ENCODE data around the gene WASHC2C. TPM values are rescaled to one million over a fixed set of nuclear protein-coding genes. Genes with fewer than 3 reads are reported as not detected.

WASHC2C gene
- total and polyA plus RNA-seq, 2 of the 8 experiments (the other 6 are each of a cell fraction or from before 2014, with no cell fraction given), result 8.0 to 28.1 TPM

DNA sequence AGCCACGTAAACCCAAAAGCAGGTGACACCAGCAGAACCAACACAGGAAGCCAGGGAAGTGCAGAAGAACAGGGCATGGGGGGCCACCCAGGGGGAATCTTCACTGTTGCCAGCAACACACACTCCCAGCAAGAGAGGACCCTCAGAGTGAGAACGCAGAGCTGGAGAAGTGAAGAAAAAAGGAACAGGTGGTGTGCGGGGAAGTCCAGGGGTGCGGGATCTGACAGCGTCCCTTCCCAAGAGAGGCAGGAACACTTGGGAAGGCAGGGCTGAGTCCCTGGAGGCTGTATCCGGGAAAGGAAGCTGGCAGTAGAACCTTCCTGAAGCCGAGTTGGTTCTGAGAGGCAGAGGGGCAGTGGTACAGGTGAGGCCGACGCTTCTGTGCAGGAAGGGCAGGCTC, 92.5 kb downstream of the WASHC2C start:
- no peak overlapping the region for H2BK120ac ChIP-seq (replicated peaks; ENCODE audit: low read depth, low read length)
- H3K4ac ChIP-seq (replicated peaks; ENCODE audit: insufficient read length, low read depth, low read length), result no peak overlapping the region
- no peak overlapping the region for H3K27ac ChIP-seq (ENCODE audit: low read depth, low read length)
- H3K27me3 ChIP-seq (replicated peaks in 1 of 4; ENCODE audit: control insufficient read depth in 3 of 4, extremely low read depth in 1 of 4, insufficient read depth in 3 of 4, low read length in 3 of 4), result no peaks in the 10 kb centered on the region
- no peak overlapping the region for H2BK15ac ChIP-seq (ENCODE audit: low read length)
- no peak overlapping the region for H2BK5ac ChIP-seq (ENCODE audit: low read depth, low read length)
- H3K4me3 ChIP-seq (ENCODE audit: extremely low read depth in 1 of 4, insufficient read depth in 2 of 4, low read depth in 3 of 4, low read length in 4 of 4), result no peak overlapping the region
- no peak overlapping the region for H4K5ac ChIP-seq (ENCODE audit: insufficient read length, low read depth, low read length)
- no peaks in the 10 kb centered on the region for H3K79me2 ChIP-seq (ENCODE audit: control insufficient read depth in 1 of 2, insufficient read depth in 2 of 2, low read length in 2 of 2)
- no peak overlapping the region for H3K14ac ChIP-seq (ENCODE audit: insufficient read length)
- H3K9ac ChIP-seq (replicated peaks in 1 of 4; ENCODE audit: extremely low read depth in 1 of 4, low read depth in 3 of 4, low read length in 3 of 4), result no peak overlapping the region
- WGBS, 2 experiments (ENCODE audit: extremely low coverage in 1 of 2, insufficient coverage in 1 of 2, insufficient read length in 1 of 2, insufficient replicate concordance in 2 of 2, low coverage in 1 of 2, low lambda C conversion rate in 2 of 2, missing lambda C conversion rate in 1 of 2), result 81% methylated on average over 9 of the region's 9 CpGs; no CpG with 5 or more reads in 1 of the 2 experiments
- H4K91ac ChIP-seq (replicated peaks; ENCODE audit: insufficient read length, low read length), result no peak overlapping the region
- no peak overlapping the region for H2BK12ac ChIP-seq (ENCODE audit: low read depth, low read length)
- H3K23ac ChIP-seq (ENCODE audit: insufficient read length), result no peak overlapping the region
- no peak overlapping the region for H3K56ac ChIP-seq (replicated peaks; ENCODE audit: insufficient read length, low read depth, low read length)
- no peaks in the 10 kb centered on the region for H3K4me1 ChIP-seq (replicated peaks in 1 of 4; ENCODE audit: control insufficient read depth in 3 of 4, insufficient read depth in 4 of 4, low read length in 3 of 4)
- no peaks in the 10 kb centered on the region for H3K79me1 ChIP-seq (ENCODE audit: low read depth, low read length)
- H3K4me2 ChIP-seq (ENCODE audit: insufficient read depth in 1 of 2, low read depth in 2 of 2, low read length in 2 of 2), result no peak overlapping the region
- H3K18ac ChIP-seq (ENCODE audit: extremely low read depth, low read length), result no peak overlapping the region
- ChIA-PET CTCF (ENCODE audit: partially characterized antibody) (no interaction called here), POLR2A (ENCODE audit: partially characterized antibody) (no interaction called here)
- no peak for DNase-seq (ENCODE audit: low read depth in 1 of 2, low spot score in 2 of 2)
- no peak overlapping the region for H2AK5ac ChIP-seq (ENCODE audit: low read depth, low read length)
- H4K8ac ChIP-seq (ENCODE audit: extremely low read depth, insufficient read depth, low read length), result peak overlapping the region; percentile 25; the same call in 1 of the 2 replicates
- no peak overlapping the region for H2AFZ ChIP-seq (ENCODE audit: low read length)
- no peaks in the 10 kb centered on the region for H3K36me3 ChIP-seq (ENCODE audit: control insufficient read depth in 2 of 4, insufficient read depth in 4 of 4, low read length in 3 of 4)
- no peaks in the 10 kb centered on the region for H3K23me2 ChIP-seq (ENCODE audit: low read depth, low read length)
- no peak for FAIRE-seq
- H2BK20ac ChIP-seq (ENCODE audit: low read length), result no peak overlapping the region
- peaks cover 9 to 12% of the 10 kb centered on the region in 2 experiments; a peak in 3 of 4 replicates for H3K9me3 ChIP-seq (ENCODE audit: insufficient read depth in 2 of 2, low read depth in 1 of 2, low read length in 1 of 2)
- H4K20me1 ChIP-seq (replicated peaks in 1 of 2; ENCODE audit: control insufficient read depth in 1 of 2, insufficient read depth in 2 of 2, low read length in 2 of 2), result no peaks in the 10 kb centered on the region
- TF ChIP-seq YY1 (IDR thresholded peaks at IDR 0.05; ENCODE audit: low read depth, low read length), result no peak
- TF ChIP-seq EP300 (IDR thresholded peaks at IDR 0.05; ENCODE audit: borderline replicate concordance in 1 of 2, low read depth in 2 of 2, low read length in 2 of 2), result no peak
- no peak for TF ChIP-seq HDAC2 (IDR thresholded peaks at IDR 0.05; ENCODE audit: borderline replicate concordance in 1 of 2, low read depth in 2 of 2, low read length in 2 of 2)
- no peak for TF ChIP-seq RBBP5 (IDR thresholded peaks at IDR 0.05; ENCODE audit: borderline replicate concordance, low read depth, low read length)
- TF ChIP-seq SIX5 (IDR thresholded peaks at IDR 0.05; ENCODE audit: low read depth, low read length), result no peak
- TF ChIP-seq NRF1 (IDR thresholded peaks at IDR 0.05; ENCODE audit: low read depth, low read length), result no peak
- TF ChIP-seq BACH1 (IDR thresholded peaks at IDR 0.05; ENCODE audit: low read length), result no peak
- TF ChIP-seq, protein P1, sequence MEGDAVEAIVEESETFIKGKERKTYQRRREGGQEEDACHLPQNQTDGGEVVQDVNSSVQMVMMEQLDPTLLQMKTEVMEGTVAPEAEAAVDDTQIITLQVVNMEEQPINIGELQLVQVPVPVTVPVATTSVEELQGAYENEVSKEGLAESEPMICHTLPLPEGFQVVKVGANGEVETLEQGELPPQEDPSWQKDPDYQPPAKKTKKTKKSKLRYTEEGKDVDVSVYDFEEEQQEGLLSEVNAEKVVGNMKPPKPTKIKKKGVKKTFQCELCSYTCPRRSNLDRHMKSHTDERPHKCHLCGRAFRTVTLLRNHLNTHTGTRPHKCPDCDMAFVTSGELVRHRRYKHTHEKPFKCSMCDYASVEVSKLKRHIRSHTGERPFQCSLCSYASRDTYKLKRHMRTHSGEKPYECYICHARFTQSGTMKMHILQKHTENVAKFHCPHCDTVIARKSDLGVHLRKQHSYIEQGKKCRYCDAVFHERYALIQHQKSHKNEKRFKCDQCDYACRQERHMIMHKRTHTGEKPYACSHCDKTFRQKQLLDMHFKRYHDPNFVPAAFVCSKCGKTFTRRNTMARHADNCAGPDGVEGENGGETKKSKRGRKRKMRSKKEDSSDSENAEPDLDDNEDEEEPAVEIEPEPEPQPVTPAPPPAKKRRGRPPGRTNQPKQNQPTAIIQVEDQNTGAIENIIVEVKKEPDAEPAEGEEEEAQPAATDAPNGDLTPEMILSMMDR (IDR thresholded peaks at IDR 0.05; ENCODE audit: control extremely low read depth in 1 of 3, insufficient read depth in 1 of 3, low read depth in 1 of 3, low read length in 3 of 3), result no peak
- TF ChIP-seq POU5F1 (IDR thresholded peaks at IDR 0.05; ENCODE audit: low read depth, low read length), result no peak
- TF ChIP-seq BCL11A (IDR thresholded peaks at IDR 0.05; ENCODE audit: low read depth in 2 of 2, low read length in 2 of 2), result no peak
- TF ChIP-seq TCF12 (IDR thresholded peaks at IDR 0.05; ENCODE audit: low read depth, low read length), result no peak
- no peak for TF ChIP-seq TAF7 (optimal IDR thresholded peaks at IDR 0.05; ENCODE audit: borderline replicate concordance, low read depth, low read length)
